Measurements from ENCODE around the gene CACNA1B.

Gene CACNA1B

GRCh38 chr9:137970686-137971476 lies 93.3 kb downstream of the CACNA1B start:
- Mint-ChIP-seq H3K9me3 (no peaks in the 10 kb centered on the region), H3K27ac (no peak overlapping the region), H3K4me3 (no peak overlapping the region), H3K36me3 (no peaks in the 10 kb centered on the region), H3K27me3 (peaks cover 65% of the 10 kb centered on the region), H3K4me1 (no peaks in the 10 kb centered on the region)
- ATAC-seq = no peak

DNA sequence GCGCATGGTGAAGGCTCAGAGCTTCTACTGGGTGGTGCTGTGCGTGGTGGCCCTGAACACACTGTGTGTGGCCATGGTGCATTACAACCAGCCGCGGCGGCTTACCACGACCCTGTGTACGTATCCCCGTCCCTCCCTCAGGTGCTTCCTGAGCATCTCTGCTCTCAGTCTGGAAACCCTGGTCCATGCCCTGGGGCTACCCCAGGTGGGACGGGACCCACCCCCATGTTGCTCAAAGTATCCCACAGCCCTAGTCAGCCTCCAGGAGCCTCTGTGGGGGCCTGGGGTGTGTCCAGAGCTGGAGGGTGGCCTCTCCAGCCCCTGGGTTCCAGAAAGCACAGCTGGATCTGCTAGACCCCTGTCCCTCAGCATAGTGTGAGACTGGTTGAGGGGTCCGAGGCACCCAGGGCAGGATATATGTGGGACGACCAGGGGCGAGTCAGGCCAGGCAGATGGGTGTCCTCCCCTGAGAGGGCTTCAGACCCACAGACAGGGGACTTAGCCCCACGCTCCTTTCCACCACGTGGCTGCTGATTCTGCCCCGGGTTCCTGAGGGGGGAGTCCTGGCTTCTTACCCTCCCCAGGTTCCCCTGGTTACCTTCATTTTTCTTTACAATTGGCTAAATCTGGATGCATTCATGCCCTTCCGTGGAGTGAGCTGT lies 94.0 kb downstream of the CACNA1B start:
- H3K36me3 Mint-ChIP-seq = no peaks in the 10 kb centered on the region
- H3K4me3 Mint-ChIP-seq = no peak overlapping the region
- H3K27me3 Mint-ChIP-seq = peaks cover 65% of the 10 kb centered on the region
- no peak overlapping the region for H3K27ac Mint-ChIP-seq
- H3K4me1 Mint-ChIP-seq = no peaks in the 10 kb centered on the region
- H3K9me3 Mint-ChIP-seq = no peaks in the 10 kb centered on the region
- no peak for ATAC-seq

DNA sequence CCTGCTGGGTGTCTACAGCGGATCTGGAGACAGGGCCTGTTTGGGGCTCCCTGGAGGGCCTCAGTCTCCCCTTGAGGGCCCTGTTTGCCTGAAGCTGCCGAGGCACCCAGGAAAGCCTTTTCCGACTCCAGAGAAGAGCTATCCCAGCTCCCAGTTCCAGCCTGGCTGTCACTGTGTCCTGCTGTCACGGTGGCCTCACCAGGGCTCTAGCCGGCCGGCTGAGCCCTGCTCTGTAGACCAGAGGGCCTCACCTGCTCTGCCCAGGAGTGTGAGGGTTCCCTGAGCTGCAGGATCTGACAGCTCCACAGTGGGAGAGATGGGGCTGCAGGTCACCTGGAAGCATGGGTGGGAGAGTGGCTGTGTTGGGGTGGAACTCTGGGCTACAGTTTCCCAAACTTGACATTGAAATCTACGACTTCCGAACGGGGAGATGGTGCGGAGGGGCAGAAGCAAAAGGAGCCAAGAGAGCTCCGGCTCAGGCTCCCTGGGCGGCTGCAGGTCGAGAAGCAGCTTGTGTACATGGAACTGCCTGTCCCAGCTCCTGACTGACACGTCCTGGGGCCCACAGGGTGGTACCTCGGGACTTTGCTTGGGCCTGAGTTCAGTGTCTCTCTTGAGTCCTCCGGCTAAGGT lies 94.9 kb downstream of the CACNA1B start:
- Mint-ChIP-seq H3K27me3 (peaks cover 63% of the 10 kb centered on the region), H3K4me1 (no peaks in the 10 kb centered on the region), H3K4me3 (no peak overlapping the region), H3K9me3 (no peaks in the 10 kb centered on the region), H3K27ac (no peak overlapping the region), H3K36me3 (no peaks in the 10 kb centered on the region)
- no peak for ATAC-seq

GRCh38 chr9:137972988-137973470 lies 95.4 kb downstream of the CACNA1B start:
- Mint-ChIP-seq H3K4me1 (no peaks in the 10 kb centered on the region), H3K27ac (no peak overlapping the region), H3K27me3 (peaks cover 63% of the 10 kb centered on the region), H3K4me3 (no peak overlapping the region), H3K9me3 (no peaks in the 10 kb centered on the region), H3K36me3 (no peaks in the 10 kb centered on the region)
- ATAC-seq = no peak

GRCh38 chr9:137973829-137974416 lies 96.3 kb downstream of the CACNA1B start:
- Mint-ChIP-seq H3K4me1 (no peaks in the 10 kb centered on the region), H3K9me3 (no peaks in the 10 kb centered on the region), H3K27ac (no peak overlapping the region), H3K4me3 (no peak overlapping the region), H3K36me3 (no peaks in the 10 kb centered on the region), H3K27me3 (peaks cover 62% of the 10 kb centered on the region)
- no peak for ATAC-seq

DNA sequence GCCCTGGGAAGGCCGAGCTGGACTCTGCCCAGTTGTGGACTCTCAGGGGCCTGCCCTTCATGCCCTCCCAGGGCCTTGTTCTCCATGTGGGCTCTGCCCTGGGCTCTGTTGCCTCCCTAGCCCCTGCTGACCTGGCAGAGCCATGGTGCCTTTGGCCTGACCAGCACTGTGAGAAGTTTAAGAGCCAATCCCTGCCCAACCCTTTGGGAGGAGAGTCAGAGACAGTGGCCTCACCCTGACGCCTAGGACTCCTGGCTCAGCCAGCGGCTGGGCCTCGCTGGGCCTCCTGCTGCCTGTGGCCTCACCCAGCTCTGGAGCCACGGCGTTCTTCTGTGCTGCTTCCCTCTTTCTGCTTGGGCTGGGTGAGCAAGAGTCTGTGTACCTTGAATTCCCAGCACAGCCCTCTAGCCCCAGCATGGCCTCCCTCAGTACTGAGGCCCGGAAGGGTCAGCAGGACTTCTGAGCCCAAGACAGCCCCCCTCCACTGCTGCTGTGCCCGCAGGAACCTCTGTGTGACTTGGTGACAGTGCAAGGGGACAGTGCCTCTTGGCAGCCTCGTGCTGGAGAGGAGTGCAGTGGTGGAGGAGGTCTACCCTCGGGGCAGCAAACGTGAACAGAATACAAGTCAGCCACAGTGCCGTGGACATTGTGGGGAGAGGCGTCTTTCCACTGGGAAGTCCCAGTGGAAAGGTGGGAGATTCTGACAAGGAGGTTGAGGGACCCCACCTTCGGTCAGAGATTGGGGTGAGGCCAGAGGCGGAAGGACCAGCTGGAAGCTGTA lies 97.4 kb downstream of the CACNA1B start:
- H3K4me1 Mint-ChIP-seq = no peaks in the 10 kb centered on the region
- ATAC-seq = no peak
- no peaks in the 10 kb centered on the region for H3K9me3 Mint-ChIP-seq
- H3K27me3 Mint-ChIP-seq = peaks cover 52% of the 10 kb centered on the region
- H3K27ac Mint-ChIP-seq = no peak overlapping the region
- no peaks in the 10 kb centered on the region for H3K36me3 Mint-ChIP-seq
- no peak overlapping the region for H3K4me3 Mint-ChIP-seq

DNA sequence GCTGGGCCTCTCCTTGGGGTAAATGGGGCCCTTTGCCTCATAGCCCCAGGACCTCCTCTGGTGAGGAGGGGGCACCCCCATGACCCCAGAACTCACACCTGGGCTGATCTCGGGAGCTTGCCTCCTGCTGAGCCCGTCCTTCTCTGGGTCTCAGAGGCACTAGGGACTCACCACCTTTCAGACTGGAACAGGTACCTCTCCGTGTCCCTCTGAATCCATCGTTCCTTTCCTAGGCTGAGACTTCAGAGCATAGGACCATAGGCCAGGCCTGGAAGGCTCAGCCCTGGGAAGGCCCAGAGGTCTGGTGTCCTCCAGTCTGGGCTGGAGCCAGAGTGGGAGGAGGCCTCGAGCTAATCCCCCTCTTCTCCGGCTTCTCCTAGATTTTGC lies 97.9 kb downstream of the CACNA1B start:
- H3K9me3 Mint-ChIP-seq = no peaks in the 10 kb centered on the region
- H3K4me3 Mint-ChIP-seq = no peak overlapping the region
- no peak for ATAC-seq
- H3K27ac Mint-ChIP-seq = no peak overlapping the region
- H3K36me3 Mint-ChIP-seq = no peaks in the 10 kb centered on the region
- no peaks in the 10 kb centered on the region for H3K4me1 Mint-ChIP-seq
- peaks cover 47% of the 10 kb centered on the region for H3K27me3 Mint-ChIP-seq

- no peaks in the 10 kb centered on the region for H3K4me1 Mint-ChIP-seq
- no peak overlapping the region for H3K27ac Mint-ChIP-seq
- H3K9me3 Mint-ChIP-seq = no peaks in the 10 kb centered on the region
- H3K27me3 Mint-ChIP-seq = peaks cover 41% of the 10 kb centered on the region
- H3K4me3 Mint-ChIP-seq = no peak overlapping the region
- H3K36me3 Mint-ChIP-seq = no peaks in the 10 kb centered on the region
- ATAC-seq = no peak
These were observed 98.5 kb downstream of the CACNA1B start for GRCh38 chr9:137975936-137976565.

GRCh38 chr9:137977571-137978261 lies 100.1 kb downstream of the CACNA1B start:
- Mint-ChIP-seq H3K4me3 (no peak overlapping the region), H3K4me1 (no peaks in the 10 kb centered on the region), H3K9me3 (no peaks in the 10 kb centered on the region), H3K36me3 (no peaks in the 10 kb centered on the region), H3K27me3 (peaks cover 30% of the 10 kb centered on the region), H3K27ac (no peak overlapping the region)
- ATAC-seq = no peak

DNA sequence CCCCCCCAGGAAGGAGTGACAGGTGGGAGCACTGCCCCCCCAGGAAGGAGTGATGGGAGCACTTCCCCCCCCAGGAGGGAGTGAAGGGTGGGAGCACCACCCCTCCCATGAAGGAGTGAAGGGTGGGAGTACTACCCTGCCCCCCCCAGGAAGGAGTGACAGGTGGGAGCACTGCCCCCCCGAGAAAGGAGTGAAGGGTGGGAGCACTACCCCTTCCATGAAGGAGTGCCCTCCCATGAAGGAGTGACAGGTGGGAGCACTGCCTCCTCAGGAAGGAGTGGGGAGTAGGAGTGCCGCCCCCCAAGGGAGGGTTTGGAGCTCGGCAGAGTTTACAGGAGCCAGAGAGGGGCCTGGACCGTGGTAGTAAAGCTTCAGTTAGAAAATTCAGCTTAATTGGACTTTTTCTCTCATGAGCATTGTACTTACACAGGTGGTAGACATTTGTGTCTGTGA lies 100.7 kb downstream of the CACNA1B start:
- H3K4me1 Mint-ChIP-seq = no peaks in the 10 kb centered on the region
- peaks cover 24% of the 10 kb centered on the region for H3K27me3 Mint-ChIP-seq
- no peak overlapping the region for H3K4me3 Mint-ChIP-seq
- no peaks in the 10 kb centered on the region for H3K9me3 Mint-ChIP-seq
- no peaks in the 10 kb centered on the region for H3K36me3 Mint-ChIP-seq
- ATAC-seq = no peak
- H3K27ac Mint-ChIP-seq = no peak overlapping the region

GRCh38 chr9:137982200-137982599 lies 104.6 kb downstream of the CACNA1B start:
- Mint-ChIP-seq H3K27ac (no peak overlapping the region), H3K36me3 (no peaks in the 10 kb centered on the region), H3K27me3 (peaks cover 27% of the 10 kb centered on the region), H3K4me1 (no peaks in the 10 kb centered on the region), H3K4me3 (no peak overlapping the region), H3K9me3 (no peaks in the 10 kb centered on the region)
- ATAC-seq = no peak

- peaks cover 36% of the 10 kb centered on the region for H3K27me3 Mint-ChIP-seq
- H3K4me1 Mint-ChIP-seq = no peaks in the 10 kb centered on the region
These were observed 106.4 kb downstream of the CACNA1B start for GRCh38 chr9:137984005-137984404.

GRCh38 chr9:137984520-137985257 lies 107.1 kb downstream of the CACNA1B start:
- H3K9me3 Mint-ChIP-seq = no peaks in the 10 kb centered on the region
- H3K4me1 Mint-ChIP-seq = no peaks in the 10 kb centered on the region
- no peaks in the 10 kb centered on the region for H3K36me3 Mint-ChIP-seq
- no peak for ATAC-seq
- no peak overlapping the region for H3K27ac Mint-ChIP-seq
- H3K27me3 Mint-ChIP-seq = peaks cover 43% of the 10 kb centered on the region
- no peak overlapping the region for H3K4me3 Mint-ChIP-seq

More at GRCh38 chr9:137984005-137984404, 106.4 kb downstream of the CACNA1B start:
- no peak overlapping the region for H3K4me3 Mint-ChIP-seq
- H3K9me3 Mint-ChIP-seq = no peaks in the 10 kb centered on the region
- H3K36me3 Mint-ChIP-seq = no peaks in the 10 kb centered on the region
- ATAC-seq = no peak
- H3K27ac Mint-ChIP-seq = no peak overlapping the region

All from stimulated activated memory B cell treated with anti-CD40 and anti-IgM and Interleukin-4, amounts not matched to agents 10 μg/mL and 1 μg/mL and 100 μg/mL, for 72 hours (primary cell).